Non-pigmented ciliary epithelial cell (primary cell): ENCODE results near the gene MRGPRG.
"Not testable (repeated sequence)": the region's sequence is repeated elsewhere in the genome, so short reads cannot be mapped to it uniquely, and the experiment has no call there.

ENCODE experiments used
- DNase-seq: peaks from one replicate; pipeline ENCODE4 v3.0.0-alpha.2; 2010; ENCODE audit warnings: low read depth

MRGPRG gene

GRCh38 chr11:3218483-3219280 is at the start of gene MRGPRG:
MRGPRG (minus strand) TSS chr11:3218813; CDS start chr11:3218813, 0 bp downstream.
- no peak for DNase-seq

- DNase-seq = not testable (repeated sequence)
Measured at GRCh38 chr11:3262548-3262947, 43.9 kb upstream of the MRGPRG start.

- DNase-seq = not testable (repeated sequence)
Measured at GRCh38 chr11:3261831-3262230, 43.2 kb upstream of the MRGPRG start.

- DNase-seq = not testable (repeated sequence)
Measured at GRCh38 chr11:3257509-3257908, 38.9 kb upstream of the MRGPRG start.

- DNase-seq = not testable (repeated sequence)
Measured at GRCh38 chr11:3255241-3255640, 36.6 kb upstream of the MRGPRG start.

- DNase-seq = not testable (repeated sequence)
Measured at GRCh38 chr11:3254773-3255172, 36.2 kb upstream of the MRGPRG start.

- no peak for DNase-seq
Measured at GRCh38 chr11:3245071-3245470, 26.5 kb upstream of the MRGPRG start.

- DNase-seq = no peak
Measured at GRCh38 chr11:3243880-3244279, 25.3 kb upstream of the MRGPRG start.

GRCh38 chr11:3237119-3237518 is 18.5 kb upstream of the MRGPRG start:
- no peak for DNase-seq

- no peak for DNase-seq
Measured at GRCh38 chr11:3234846-3235245, 16.2 kb upstream of the MRGPRG start.

- no peak for DNase-seq
Measured at GRCh38 chr11:3232956-3233355, 14.3 kb upstream of the MRGPRG start.

- no peak for DNase-seq
Measured at GRCh38 chr11:3231851-3232744, 13.5 kb upstream of the MRGPRG start, which contains the start of gene MRGPRE. MRGPRE (minus strand) TSS chr11:3232417; CDS start chr11:3228799, 3,618 bp downstream.

GRCh38 chr11:3231550-3231850 is 12.9 kb upstream of the MRGPRG start:
- DNase-seq = no peak

GRCh38 chr11:3230636-3231549 is 12.3 kb upstream of the MRGPRG start:
- no peak for DNase-seq

- no peak for DNase-seq
Measured at GRCh38 chr11:3229673-3230630, 11.3 kb upstream of the MRGPRG start.

- no peak for DNase-seq
Measured at GRCh38 chr11:3228445-3228829, 9.8 kb upstream of the MRGPRG start.

GRCh38 chr11:3227568-3228444 is 9.2 kb upstream of the MRGPRG start:
- no peak for DNase-seq

- DNase-seq = no peak
Measured at GRCh38 chr11:3226846-3227567, 8.4 kb upstream of the MRGPRG start.
